Measurements from ENCODE around the gene MRE11. TPM values are rescaled to one million over a fixed set of nuclear protein-coding genes. Genes with fewer than 3 reads are reported as not detected.

MRE11 gene
- polyA plus RNA-seq, 1 of the 3 experiments (the other 2 are of a cell fraction), result 2.8 TPM

Small RNA genes lying within 50 kb of the gene (small RNA-seq; reads per million reads assigned to genes)
- 0 to 4.7 (median 1.6) reads per million in 7 experiments for gene MIR548L

Other genes with a start within 250 kb of the MRE11 start
- gene IZUMO1R, start 189.3 kb downstream of the MRE11 start, polyA plus RNA-seq (2012; rRNA removed), result 0.31 and 0.43 TPM in 2 replicates
- 0.02 TPM in 2 replicates for gene GPR83, start 92.4 kb downstream of the MRE11 start, polyA plus RNA-seq (2012; rRNA removed)
- 4.9 and 7.6 TPM in 2 replicates for gene ANKRD49, start 140 bp upstream of the MRE11 start, polyA plus RNA-seq (2012; rRNA removed)
- not detected in 2 replicates for gene C11orf97, start 18.6 kb upstream of the MRE11 start, polyA plus RNA-seq (2012; rRNA removed)
- gene FUT4, start 50.1 kb upstream of the MRE11 start, polyA plus RNA-seq (2012; rRNA removed), result 1.8 and 1.9 TPM in 2 replicates
- gene PIWIL4, start 73.5 kb upstream of the MRE11 start, polyA plus RNA-seq (2012; rRNA removed), result 1.7 and 2.0 TPM in 2 replicates